ENCODE measurements around the gene GDPD5. TPM values are rescaled to one million over a fixed set of nuclear protein-coding genes. Genes with fewer than 3 reads are reported as not detected.

Gene GDPD5
- total and polyA plus RNA-seq, 2 donors (not counting 3 experiments of a cell fraction or from before 2014, with no cell fraction given) = 60.2 to 79.2 TPM

DNA sequence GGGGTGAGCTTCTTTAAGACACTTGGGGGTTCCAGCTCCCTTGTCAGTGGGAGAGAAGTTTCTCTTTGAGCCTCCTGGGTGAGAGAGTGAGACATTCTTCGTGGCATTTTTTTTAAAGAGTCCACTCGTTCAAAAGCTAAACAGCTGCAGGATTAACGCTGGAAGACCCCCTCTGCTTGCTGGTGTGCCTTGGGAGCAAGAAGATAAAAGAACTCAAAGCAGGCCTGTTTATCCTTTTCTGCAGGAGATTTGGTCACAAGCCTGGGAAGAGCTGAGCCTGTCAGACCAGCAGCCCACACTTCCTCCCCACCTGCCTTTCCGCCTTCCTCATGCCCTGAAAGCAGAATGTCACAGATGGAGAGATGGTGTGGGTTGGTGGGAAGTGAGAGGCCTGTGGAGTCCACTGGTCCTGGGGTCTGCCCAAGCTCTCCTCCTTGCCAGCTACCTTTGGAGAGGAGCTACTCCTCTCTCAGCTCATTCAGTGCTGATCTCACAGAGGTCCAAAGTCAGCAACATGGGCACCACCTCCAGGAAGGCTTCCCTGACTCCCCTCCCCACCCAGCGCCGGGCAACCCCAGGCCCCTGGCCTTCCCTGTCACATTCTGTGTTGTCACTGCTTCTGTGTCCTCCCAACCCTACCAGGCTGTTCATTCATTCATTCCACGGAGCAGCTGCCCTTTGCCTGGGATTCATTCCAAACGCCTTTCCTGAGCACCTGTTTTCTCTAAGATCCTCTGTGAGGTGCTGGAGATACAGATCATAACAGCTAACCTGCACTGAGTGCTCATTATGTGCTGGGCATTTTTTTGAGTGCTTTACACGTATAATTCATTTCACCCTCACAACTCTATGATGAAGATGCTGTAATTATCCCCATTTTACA is 6.7 kb downstream of the GDPD5 start:
- no peaks in the 10 kb centered on the region for H3K27me3 ChIP-seq (ENCODE audit: control insufficient read depth in 2 of 2, insufficient read depth in 2 of 2, low read length in 2 of 2)
- no TSS peak for BruUV-seq (replicated peaks)
- H3K36me3 ChIP-seq (ENCODE audit: control insufficient read depth in 2 of 2, extremely low read depth in 1 of 2, insufficient read depth in 2 of 2, low read length in 2 of 2) = peaks cover 0 to 12% of the 10 kb centered on the region in 2 experiments
- DNase-seq (ENCODE audit: low read depth, low spot score) = no peak
- intact Hi-C loops (cut with micrococcal nuclease) = no loop called here
- no peaks in the 10 kb centered on the region for H3K9me3 ChIP-seq (replicated peaks; ENCODE audit: control insufficient read depth, insufficient read depth, low read length)
- ChIA-PET CTCF (interaction anchor here (1.5 to 2.5 kb wide), 4 partner anchors 9 to 65 kb away, joined by 4 to 7 read pairs (median 5); no protein-coding TSS in a partner anchor), POLR2A (interaction anchor here (1.1 kb wide), 1 partner anchor 28 kb away, joined by 3 read pairs; no protein-coding TSS in a partner anchor)
- no peak overlapping the region for H2AFZ ChIP-seq (ENCODE audit: low read depth, low read length)
- TF ChIP-seq JUN (IDR thresholded peaks at IDR 0.05; ENCODE audit: borderline replicate concordance, insufficient read depth, insufficient read length, low read depth) (no peak), POLR2A (IDR thresholded peaks at IDR 0.05; ENCODE audit: low read depth, low read length) (no peak), FOS (IDR thresholded peaks at IDR 0.05; ENCODE audit: borderline replicate concordance, insufficient read depth, low read length) (no peak), GATA2 (IDR thresholded peaks at IDR 0.05; ENCODE audit: insufficient read depth, insufficient read length, low read depth, low read length) (no peak), EZH2 (IDR thresholded peaks at IDR 0.05; ENCODE audit: borderline replicate concordance, low read depth, low read length, severe bottlenecking) (no peak), MYC (IDR thresholded peaks at IDR 0.05; ENCODE audit: low read depth, low read length) (no peak), POLR2AphosphoS5 (IDR thresholded peaks at IDR 0.05; ENCODE audit: insufficient read depth, low read depth, low read length) (no peak)
- TF ChIP-seq, protein P1, sequence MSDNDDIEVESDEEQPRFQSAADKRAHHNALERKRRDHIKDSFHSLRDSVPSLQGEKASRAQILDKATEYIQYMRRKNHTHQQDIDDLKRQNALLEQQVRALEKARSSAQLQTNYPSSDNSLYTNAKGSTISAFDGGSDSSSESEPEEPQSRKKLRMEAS (IDR thresholded peaks at IDR 0.05; ENCODE audit: insufficient read depth, insufficient read length) = no peak
- TF ChIP-seq, protein P2, sequence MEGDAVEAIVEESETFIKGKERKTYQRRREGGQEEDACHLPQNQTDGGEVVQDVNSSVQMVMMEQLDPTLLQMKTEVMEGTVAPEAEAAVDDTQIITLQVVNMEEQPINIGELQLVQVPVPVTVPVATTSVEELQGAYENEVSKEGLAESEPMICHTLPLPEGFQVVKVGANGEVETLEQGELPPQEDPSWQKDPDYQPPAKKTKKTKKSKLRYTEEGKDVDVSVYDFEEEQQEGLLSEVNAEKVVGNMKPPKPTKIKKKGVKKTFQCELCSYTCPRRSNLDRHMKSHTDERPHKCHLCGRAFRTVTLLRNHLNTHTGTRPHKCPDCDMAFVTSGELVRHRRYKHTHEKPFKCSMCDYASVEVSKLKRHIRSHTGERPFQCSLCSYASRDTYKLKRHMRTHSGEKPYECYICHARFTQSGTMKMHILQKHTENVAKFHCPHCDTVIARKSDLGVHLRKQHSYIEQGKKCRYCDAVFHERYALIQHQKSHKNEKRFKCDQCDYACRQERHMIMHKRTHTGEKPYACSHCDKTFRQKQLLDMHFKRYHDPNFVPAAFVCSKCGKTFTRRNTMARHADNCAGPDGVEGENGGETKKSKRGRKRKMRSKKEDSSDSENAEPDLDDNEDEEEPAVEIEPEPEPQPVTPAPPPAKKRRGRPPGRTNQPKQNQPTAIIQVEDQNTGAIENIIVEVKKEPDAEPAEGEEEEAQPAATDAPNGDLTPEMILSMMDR (IDR thresholded peaks at IDR 0.05; ENCODE audit: extremely low read depth in 1 of 2, insufficient read depth in 1 of 2, low read depth in 1 of 2, low read length in 2 of 2) = no peak
- FAIRE-seq = no peak
- no peaks in the 10 kb centered on the region for H4K20me1 ChIP-seq (replicated peaks; ENCODE audit: control insufficient read depth, extremely low read depth, insufficient read depth, low read length)
- H3K79me2 ChIP-seq (ENCODE audit: control insufficient read depth, insufficient read depth, low read length) = no peaks in the 10 kb centered on the region
- no peak overlapping the region for H3K4me2 ChIP-seq (ENCODE audit: insufficient read depth, low read length)
- no peaks in the 10 kb centered on the region for H3K9me1 ChIP-seq (replicated peaks; ENCODE audit: control insufficient read depth, extremely low read depth, insufficient read depth, low read length)
- H3K27ac ChIP-seq (ENCODE audit: insufficient read depth, low read depth, low read length) = no peak overlapping the region
- H3K9ac ChIP-seq (replicated peaks; ENCODE audit: extremely low read depth, insufficient read depth, low read length) = no peak overlapping the region
- dilution Hi-C loops (cut with MboI; ENCODE audit: extremely low pct_ligation_motif_present, low sequenced_read_pairs) = no loop called here
- H3K4me3 ChIP-seq (replicated peaks in 1 of 3; ENCODE audit: insufficient read depth in 1 of 3, low read depth in 1 of 3, low read length in 3 of 3) = no peak overlapping the region
- peaks cover 13% of the 10 kb centered on the region for H3K4me1 ChIP-seq (ENCODE audit: control insufficient read depth, extremely low read depth, insufficient read depth, low read length)

All from endothelial cell of umbilical vein (primary cell).